GM19372 (cell line): ENCODE results near the gene ERH.
A peak's percentile ranks its signal among the peaks of the same experiment; 100 is the strongest.

Source experiments
- ATAC-seq: cut with Tn5 transposase; IDR thresholded peaks from one replicate; pipeline ENCODE4 v1.9.1; 2021; ENCODE audit warnings: mild to moderate bottlenecking, low read depth, moderate library complexity; ENCODE audit not compliant: unreplicated experiment

ERH gene

DNA sequence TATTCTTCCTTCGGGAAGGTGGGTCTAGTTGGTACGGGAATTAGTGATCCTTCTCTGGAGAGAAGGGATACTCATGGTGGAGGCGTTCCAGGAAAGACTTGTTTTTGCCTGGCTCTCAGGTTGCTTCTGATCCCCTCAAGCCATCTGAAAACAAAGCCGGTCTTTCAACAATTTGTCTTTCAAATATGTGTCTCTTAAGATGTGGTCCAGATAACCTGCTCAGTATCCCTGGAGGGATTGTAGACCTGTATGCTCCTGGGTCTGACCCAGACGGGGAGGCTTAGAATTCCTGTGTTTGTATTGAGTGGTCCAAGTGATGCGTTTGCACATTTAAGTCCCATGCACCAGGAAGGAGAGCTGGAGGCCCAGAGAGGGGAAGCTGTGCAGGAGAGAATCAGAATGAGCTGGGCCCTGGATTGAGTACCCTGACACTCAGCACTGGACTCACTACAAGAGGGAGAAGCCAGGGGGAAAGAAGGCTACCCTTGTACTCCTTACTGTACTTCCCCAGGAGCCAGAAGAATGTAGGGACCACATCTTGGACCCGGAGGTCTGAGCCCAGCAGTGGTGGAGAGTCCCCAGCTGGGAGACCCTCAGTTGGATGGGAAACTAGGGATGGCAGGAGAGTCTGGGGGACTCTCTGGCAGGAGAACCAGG, 40.4 kb downstream of the ERH start:
- ATAC-seq: no peak

DNA sequence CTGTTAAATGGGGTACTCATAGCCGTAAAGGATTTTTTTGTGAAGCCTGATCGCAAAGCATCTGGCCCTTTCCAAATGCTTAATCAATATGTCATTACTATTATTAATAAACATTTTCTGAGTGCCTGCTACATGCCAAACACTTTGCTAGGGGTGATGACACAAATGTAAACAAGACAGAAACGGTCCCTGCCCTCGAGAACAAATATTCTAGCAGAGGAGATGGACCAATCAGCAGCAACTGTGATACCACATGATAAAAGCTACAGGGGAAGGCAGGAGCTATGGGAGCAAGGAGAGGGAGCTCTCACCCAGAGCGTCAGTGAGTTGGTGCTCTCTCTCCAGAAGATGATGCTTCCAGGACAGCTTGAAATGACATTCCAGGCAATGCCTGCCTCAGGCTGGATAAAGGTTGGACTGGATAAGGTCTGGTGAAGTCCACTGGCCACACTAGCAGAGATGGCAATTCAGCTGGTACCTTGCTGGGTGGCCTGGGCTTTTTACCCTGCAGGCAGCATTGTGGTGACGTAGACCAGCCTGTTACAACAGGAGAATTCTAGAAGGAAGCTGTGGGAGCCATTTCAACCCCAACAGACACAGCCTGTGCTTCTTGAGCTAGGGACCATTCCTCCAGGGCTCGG, 41.1 kb downstream of the ERH start:
- no peak for ATAC-seq

DNA sequence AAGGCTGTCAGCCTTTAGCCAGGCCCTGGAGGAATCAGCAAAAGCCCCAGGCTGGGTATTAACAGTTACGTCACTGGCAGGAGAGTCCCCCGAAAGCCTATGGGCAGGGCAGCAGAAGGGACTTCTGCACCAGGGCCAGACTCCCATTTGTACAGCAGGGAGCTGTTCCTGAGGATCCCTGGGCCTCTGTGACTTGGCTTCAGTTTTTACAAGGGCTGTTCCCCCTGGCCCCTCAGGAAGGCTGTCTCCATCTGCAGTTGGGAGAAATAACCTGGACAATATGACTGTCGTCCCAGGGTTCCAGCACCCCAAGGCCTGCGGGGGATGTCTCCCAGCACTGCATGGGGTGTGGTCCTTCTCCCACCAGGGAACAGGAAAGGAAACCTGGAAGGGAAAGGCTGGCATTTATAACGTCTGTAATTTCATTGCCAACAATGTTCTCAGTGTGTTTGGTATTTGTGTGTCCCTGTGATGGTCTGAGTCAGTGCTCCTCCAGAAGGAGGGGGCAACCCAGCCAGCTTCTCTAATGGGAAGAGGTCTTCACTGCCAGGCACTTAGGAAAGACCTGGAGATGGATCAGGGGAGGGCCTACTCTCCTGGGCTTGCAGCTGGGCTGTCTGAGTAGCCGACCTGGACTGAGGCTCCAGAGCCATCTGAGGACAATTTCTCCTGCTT, 42.4 kb downstream of the ERH start:
- ATAC-seq: no peak

DNA sequence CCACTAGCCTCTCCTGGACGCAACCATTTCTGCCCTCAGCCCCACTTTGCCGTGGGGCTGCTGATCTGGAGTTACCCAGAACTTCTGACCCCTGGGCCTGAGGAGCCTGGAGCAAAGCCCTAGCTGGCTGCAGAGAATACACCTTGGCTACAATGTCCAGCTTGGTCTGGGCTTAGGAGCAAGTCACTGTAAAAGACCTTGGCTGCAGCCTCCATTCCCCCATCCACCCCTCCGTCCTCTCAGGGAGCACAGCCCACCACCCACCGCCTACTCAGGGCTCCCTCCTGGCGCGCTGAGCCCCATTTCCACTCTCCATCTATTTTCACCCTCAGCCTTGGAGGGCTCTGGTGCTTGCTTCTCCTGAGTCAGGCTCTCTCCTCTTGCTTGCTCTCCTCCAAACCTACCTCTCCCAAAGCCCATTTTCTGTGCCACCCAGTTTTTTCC, 42.9 kb downstream of the ERH start:
- no peak for ATAC-seq

DNA sequence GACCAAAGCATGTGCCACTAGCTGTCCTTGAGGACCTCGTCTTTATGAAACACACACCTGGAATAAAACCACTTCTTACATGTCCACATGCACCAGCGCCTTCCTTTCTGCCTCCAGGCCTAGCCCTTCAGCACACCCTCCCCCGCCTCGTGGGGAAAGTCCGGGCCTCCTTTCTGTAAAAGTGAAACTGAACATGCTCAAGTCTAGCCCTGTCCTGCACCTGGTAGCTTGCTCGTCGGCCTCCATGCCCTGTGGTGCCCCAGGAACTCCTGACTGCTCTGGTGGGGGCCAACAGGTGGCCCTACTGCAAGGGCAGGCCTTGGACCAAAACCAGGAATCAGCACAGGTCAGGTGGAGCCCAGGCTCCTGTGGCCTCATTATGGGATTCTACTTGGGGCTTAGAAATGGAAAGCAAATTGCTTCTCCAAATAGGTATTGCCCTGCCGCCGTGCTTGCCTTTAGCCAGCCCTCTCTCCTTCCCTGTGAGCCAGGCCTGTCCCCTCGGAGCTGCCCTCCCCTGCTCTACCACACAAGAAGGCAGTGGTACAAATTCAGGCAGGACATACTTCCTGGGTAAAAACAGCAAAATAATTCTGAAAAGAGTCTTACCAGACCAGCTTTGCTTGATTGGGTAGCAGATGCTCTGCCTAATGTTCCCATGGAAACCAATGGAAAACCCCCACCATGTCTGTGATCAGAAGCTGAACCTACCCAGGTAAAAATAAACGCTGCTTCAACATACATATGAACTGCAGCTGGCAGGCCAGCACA, 43.5 kb downstream of the ERH start:
- peak; percentile 85 for ATAC-seq

DNA sequence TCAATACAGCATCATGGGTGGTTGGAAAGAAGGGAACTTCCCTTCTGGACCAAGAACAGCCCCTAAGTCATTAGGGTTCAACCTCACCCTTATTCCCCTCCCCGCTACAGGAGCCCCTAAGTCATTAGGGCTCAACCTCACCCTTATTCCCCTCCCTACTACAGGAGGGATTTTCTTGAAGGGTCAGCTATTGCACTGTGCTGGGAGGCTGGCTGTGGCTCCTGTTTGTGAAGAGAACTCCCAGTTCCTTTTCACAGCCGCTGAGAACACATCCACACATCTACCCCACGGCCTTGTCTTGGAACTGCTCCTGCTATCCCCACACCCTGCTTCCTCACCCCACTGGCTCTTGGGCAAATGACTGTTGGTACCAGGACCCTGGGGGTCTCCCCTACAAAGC, 44.9 kb downstream of the ERH start:
- ATAC-seq: no peak

DNA sequence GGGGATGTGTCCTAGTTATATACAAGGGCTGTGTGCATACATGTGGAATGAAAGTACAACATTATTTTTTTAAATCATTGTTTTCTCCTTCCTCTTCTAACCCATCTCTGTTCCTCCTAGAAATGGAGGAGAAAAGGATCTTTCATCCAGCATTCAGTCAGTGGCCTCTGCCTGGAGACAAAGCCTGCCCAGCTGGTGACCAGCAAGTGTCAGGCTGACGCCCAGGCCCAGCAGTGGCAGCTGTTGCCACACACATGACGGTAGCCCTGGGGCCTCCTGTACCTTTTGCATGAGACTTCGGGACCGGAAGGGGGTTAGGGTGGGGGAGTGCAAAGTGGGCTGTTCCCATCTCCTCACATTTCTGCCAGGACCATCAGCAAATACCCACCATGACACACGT, 46.2 kb downstream of the ERH start:
- no peak for ATAC-seq

DNA sequence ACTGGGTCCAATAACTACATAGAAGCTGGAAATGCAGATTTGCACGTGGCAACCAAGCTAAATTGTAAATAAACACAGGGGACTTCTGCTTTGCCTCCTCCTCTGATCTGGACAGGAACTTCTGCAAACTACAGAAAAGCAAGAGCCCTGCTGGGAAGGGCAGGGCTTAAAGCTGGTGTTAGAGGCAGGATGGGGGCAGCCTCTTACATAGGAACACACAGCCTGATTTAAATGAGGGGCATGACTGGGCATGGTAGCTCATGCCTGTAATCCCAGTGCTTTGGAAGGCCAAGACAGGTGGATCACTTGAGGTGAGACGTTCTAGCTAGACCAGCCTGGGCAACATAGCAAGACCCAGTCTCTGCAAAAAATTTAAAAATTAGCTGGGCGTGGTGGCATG, 46.7 kb downstream of the ERH start:
- no peak for ATAC-seq

DNA sequence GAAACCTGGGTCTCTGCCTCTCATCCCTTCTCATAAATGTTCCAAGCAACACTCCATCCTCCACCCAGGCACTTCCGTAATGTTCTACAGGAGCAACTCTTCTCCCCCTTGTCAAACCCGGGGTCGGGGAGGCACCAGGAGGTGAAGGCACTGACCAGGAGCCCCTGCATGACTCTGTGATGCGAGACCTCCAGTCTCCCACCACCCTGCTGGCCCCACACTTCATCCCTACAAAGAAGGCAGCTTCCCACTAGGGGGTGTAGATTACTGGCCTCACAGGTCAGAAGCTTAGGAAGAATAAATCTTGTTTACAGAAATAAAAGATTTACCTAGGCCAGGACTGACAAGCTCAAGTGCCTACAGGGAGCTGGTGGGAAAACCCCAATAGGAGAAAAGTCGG, 47.2 kb downstream of the ERH start:
- no peak for ATAC-seq

DNA sequence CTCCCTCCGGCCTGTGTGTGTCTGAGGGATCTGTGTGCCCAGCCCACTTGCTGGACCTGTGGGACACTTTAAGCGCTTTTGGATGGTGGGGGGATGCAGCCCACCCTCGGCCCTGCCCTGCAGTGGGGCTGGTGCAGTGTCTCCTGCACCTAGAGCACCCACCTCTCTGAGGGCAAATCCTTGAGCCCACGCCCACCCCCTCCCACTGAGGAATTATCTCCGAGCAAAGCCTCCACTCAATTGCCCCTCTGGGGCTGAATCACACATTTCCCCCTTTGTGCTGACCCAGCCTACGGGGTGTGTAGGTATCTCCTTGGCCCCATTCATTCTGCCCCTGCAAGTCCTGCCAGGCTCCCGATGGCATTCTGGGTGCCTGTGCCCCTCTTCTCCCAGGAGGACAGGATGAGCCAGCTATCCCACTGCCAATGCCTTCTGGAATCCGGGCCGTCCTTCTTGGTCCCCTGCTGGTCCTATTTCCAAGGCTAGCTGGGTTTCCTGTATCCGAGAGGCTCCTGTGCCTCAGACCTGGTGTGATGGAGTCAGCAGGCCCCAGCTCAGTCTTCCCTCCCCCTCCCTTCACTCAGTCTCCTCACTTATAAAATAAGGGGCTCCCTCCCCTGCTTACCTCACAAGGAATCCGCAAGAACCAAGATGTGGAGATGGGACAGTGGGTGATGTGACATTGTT, 48.9 kb downstream of the ERH start:
- no peak for ATAC-seq

DNA sequence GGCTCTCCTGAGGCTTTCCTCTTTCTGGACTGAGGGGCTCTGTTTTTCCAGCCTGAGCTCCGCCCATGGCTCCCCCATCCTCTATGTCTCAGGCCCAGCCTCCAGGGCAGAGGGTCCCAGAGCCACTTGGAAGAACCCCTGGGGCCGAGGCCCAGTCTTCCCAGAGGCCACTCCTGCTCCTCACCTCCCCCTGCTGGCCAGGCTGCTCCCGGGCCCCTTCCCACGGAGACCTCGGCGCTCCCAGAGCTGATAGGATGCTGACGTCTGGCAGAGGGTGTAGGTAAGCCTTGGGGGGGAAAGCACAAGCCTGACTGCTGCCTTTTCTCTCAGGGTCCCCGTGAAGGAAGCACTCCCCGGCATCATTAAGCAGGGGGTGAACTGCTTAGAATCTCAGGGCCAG, 51.4 kb downstream of the ERH start:
- no peak for ATAC-seq

DNA sequence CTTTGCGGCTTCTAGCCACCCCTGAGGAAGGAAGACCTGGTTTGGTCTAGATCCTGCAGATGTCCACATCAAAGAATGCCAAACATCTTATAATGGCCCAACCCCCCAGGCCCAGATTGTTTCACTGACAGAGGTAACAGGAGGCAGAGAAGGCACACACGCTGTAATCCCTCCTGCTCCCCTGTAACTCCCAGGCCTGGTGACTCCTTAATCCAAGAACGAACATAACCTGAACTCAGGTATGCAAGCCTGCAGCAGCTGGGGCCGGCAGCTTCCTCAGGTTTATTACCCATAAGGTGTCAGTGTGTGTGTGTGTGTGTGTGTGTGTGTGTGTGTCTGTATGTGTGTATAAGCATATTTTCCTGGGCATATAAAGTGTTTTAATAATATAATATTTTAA, 52.7 kb downstream of the ERH start:
- no peak for ATAC-seq

DNA sequence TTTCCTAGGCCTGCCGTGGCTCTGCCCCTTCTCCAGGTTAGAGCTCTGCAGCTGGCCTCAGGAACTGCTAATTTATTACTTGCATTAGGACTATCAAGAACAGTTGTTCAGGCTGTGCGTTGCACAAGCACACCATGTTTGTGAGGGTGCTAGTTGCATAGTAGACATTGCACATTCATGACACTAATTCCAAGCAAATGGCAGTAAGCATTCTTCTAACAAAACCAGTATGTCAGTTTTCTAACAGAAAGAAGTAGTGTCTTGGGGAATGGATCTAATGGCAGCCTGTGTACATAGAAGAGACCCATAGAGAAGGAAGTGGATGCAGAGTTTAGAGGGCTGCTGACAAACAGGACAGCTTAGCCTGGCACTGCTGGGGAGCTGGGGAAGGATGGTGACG, 53.9 kb downstream of the ERH start:
- no peak for ATAC-seq

DNA sequence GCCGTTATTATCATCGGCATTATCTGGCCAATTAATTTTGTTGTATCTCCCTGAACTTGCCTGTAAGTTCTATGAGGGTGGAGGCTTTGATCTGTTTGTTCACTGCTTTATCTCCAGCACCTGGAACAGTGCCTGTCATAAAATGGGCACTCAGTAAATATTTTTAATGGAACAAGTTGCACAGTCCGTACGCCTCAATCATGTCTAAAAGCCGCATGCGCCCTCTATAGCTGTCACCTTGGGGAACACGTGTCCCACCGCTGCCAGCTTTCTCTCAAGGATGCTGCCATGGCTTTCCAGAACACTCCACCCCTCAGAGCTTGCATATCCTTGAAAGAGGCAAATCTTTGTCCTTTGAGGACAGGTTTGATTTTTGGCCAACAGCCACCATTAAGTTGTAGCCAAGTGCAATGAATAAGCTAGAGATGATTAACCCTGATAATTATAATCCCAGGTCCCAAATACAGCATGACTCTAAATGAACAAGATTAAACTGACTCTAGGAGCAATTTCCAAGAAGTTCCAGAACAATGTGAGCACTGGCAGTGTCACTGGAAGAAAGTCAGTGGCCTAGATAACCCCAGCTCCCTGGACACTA, 55.1 kb downstream of the ERH start:
- no peak for ATAC-seq

DNA sequence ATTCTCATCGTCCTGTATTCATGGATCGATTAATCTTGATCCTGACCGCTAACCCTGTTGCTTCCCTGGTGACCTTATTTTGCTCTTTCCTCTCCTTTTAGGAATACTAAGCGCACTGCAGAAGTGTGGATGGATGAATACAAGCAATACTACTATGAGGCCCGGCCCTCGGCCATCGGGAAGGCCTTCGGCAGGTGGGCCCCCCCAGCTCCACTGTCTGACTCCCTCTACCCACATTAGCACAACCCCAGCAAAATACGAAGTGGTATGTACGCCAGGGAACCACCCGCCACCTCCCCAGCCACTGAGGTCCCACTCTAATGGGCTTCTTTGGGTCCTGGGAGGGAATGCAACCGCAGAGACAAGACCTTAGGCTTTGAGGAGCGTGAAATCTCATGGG, 58.7 kb downstream of the ERH start:
- ATAC-seq: no peak

DNA sequence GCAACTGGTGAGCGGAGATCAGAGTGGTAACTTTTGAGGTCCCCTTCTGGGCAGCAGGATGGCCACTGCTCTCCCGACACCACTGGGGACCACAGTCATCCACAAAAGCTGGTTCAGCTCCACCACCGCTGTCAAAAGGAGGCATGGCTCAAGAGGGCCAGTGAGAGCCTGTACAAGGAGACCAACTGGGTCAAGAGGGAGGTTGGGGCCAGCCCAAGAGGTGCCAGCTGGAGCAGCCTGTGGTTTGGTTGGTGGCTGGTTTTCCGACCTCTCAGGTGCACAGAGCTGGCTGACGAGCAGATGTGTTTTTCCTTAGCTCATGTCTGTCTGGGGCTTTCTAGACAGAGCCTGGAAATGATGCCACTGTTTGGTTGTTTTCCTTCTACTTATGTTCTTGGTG, 60.1 kb downstream of the ERH start:
- no peak for ATAC-seq

DNA sequence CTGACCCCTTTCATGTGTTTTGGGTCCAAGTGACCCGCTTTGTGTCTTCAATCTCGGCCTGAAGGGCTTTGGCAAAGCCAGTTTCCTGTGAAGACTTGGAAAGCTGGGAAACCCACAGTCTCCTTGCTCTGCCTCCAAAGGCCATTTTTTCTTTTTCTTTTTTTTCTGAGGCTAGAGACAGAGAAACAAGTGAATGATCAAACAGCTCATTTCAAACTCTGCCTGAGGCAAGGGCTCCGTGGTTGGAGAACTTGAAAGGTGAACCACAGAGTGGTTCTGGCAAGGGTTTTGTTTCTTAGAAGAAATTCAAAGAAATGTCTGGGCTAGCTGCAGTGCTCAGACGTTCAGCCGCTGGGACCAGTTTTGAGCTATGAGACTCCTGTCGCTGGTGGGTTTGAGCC, 62.7 kb downstream of the ERH start:
- ATAC-seq: no peak

DNA sequence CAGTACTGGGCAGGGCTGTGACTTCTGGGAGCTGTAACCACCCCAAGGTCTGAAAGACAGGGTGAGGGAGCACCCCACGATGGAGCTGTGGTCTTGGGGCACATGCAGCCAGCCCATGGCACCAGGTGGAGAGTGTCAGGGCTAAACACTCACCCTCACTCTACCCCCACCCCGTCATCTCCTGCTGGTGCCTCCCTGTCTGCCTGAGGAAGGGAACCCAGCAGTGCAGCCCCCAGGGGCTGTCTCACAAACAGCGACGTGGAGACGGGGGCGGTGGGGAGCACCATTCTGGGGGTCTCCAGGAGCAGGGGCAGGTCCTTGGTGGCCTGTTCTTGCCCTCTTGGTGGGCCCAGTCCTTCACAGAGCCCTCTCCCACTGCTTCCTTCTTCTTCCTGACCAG, 63.5 kb downstream of the ERH start:
- ATAC-seq: no peak

DNA sequence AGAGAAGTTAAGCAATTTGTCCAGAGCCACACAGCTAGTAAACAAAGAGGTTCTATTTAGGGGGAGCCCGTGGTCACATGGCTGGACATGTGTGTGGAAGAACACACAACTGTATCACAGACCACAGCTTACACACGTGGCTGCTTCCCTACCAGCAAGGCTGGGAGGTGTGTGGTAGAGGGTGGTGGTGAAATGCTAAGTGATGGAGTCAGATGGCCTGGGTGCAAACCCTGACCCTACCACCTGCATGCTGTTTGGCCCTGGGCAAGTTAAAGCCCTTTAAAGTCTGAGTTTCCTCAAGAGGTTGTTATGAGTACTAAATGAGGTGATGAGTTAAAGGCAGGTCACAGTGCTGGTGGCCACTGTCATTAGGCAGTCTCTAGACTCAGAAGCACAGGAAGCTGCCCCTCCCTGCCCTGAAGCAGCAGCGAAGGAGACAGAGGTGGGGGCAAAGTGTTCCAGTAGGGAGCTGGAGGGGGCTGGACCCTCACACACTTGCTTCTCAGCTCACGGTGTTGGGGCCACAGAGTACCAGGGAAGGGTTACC, 64.2 kb downstream of the ERH start:
- ATAC-seq: no peak

DNA sequence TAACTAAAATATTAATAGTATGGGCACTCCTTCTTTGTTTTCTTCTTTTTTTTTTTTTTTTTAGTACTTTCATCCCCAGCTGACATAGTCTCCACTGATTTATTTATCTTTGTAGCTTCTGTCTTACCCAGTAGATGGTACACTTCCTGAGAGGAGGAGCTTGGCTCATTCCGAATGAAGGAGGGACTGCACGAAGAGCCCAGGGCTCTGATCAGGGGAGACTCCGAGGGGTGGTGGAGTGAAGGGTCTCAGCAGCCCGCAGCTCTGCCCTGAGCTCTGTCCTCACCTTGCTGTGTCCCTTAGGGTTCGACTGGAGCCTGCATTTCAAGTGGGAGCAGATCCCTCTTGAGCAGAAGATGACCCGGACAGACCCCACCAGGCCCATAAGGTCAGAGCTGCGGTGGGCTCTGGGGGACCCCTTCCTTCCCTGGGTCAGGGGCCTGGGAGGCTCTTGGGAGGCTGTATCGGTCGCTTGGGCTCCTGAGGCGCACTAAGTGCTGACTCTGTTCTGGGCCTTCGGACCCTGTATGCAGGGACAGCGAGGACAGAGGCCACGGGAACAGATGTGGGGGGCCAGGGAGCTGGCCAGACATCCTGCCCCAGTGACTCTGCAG, 65.2 kb downstream of the ERH start:
- ATAC-seq: no peak
